ENCODE measurements around the gene USP24.

- no peak for TF ChIP-seq CTCF (IDR thresholded peaks at IDR 0.05)
- no peak for TF ChIP-seq EZH2 (IDR thresholded peaks at IDR 0.05; ENCODE audit: borderline replicate concordance, insufficient read depth, low read depth, low read length, poor library complexity, severe bottlenecking)
Observed at GRCh38 chr1:55250399-55251075, 35.4 kb upstream of the USP24 start.

All from B cell (primary cell).